Measurements from ENCODE around the gene PSMD5.
A peak's percentile ranks its signal among the peaks of the same experiment; 100 is the strongest.

Gene PSMD5

DNA sequence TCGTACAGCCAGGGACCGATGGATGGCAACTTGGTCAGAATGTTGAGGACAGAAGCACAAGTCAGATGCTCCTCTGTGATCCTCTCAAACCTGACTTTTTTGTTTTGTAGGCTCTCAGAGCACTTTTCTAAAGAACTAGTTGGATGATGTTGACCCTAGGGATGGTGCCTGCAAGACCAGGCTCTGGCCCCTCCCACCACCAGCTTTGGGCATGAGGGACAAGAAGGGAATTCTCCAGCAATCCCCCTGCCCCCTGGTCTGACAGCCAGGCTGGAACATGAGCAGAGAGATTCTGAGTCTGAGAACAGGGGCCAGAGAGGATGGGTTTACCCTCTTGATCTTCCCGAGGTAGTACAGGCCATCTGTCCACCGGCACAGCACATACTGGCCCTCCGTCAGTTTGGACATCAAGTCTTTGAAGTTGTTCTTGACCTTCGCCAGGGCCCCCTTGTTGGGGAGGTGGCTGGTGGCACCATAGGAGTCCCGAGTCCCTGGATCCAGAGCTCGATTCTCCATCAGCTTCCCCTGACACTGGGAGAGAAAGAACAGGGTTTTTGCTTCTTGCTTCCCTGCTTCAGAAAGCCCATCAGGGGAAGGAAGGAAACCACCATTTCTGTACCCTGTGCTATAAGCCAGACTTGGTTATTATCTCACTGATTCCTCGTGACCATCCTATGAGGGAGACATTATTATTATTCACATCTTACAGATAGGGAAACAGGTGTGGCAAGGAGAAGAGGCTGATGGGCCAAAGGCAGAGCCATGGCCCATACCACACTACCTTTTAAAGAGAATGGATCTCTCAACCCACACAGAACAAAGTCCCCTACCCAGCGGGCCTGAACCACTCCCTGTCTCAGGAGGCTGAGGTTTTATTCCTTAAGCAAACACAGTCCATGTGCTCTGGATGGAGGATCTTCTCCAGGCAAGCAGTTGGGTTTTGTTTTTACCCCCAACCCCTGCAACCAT, 31.8 kb upstream of the PSMD5 start:
- DNase-seq = no peak

DNA sequence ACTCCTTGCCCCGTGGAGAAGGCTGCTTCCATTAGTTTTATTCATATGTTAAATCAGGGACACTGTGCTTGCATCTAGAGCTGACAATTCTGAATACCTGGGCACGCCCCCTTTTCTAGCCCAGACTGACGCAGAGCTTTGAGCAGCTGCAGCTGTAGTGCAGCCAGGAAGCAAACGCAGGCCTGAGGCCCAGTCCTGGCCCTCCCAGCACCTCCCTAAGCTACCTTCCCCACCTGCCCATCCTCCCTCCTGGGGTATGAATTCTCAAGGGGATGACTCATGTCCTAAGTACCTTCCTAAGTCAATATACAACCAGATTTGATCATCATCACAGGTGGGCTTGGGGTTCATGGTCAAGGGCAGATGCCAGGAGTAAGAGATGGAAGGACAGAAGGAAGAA, 30.8 kb upstream of the PSMD5 start:
- DNase-seq = no peak

DNA sequence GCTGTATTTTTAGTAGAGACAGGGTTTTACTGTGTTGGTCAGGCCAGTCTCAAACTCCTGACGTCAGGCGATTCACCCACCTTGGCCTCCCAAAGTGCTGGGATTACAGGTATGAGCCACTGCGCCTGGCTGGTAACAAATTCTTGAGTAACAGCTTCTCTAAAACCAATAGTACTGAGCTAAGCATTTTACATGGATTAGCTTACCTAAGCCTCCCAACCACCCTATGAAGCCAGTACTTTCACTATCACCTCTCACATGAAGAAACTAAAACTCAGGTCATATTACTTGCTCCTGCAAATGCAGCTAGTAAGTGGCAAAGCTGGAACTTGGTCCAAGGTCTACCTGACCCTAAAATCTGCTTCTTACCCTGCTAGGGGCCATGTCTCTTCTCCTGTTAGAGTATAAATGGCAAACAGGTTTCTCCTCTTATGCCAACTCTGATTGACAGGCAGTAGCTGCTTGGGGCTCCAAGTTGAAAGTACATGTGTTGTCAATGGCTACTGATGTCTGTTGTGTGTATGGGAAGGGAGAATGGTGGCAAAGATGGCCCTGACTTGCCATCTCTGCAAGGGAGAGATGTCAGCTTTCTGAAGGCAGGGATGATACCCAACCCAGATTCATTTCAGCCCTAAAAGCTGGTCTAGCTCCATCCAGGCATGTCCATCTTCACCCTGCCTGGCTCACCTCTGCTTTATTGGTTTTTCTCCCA, 30.2 kb upstream of the PSMD5 start:
- DNase-seq = no peak

DNA sequence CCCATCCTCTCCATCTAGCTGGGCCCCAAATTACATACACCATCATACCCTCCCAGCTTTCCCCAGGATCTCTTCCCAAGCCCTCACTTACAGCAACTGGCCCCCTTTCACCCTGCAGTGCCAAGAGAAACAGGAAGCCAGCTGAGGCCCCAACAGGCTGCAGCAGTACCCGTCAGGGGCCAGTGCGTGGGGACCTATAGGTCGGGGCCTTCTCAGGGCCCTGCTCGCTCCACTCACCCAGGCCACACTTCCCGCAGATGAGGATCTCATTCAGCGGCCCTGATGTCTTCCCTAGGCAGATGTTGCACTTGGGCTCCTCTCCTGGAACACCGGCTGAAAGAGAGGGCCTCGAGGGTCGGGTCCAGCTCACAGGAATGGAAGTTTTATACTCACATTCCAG, 27.5 kb upstream of the PSMD5 start:
- no peak for DNase-seq

DNA sequence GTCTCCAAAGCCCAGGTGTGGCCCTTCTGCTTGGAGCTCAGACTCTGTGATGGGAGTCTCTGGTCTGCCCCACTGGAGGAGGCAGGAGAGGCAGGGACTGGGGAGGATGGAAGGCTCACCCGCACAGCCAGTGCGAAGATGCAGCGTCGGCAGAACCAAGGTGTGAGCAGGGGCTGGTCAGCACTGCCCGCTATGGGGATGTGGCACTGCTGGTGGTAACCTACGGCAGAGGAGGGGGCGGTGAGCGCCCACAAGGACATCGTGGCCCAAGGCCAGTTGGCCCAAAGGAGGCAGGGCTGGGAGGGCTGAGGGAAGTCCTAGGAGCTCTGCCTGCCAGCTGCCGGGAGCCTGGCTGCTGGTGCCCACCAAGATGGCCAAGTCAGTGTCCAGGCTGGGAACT, 27.0 kb upstream of the PSMD5 start:
- DNase-seq = no peak

DNA sequence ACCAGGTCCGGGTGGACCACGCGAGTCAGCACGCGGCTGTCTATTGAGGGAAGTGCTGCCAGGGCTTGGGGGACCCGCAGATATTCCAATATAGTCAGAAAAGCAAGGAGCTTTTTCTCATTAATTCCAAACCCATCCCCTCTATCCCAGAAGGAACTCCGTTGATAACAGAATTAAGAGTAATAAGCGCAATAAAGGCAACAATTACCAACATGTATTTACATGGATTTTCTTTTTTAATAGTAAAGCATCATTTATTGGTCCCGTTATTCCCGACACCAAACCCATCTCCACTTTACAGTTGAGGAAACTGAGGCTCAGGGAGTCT, 26.6 kb upstream of the PSMD5 start:
- DNase-seq = no peak

DNA sequence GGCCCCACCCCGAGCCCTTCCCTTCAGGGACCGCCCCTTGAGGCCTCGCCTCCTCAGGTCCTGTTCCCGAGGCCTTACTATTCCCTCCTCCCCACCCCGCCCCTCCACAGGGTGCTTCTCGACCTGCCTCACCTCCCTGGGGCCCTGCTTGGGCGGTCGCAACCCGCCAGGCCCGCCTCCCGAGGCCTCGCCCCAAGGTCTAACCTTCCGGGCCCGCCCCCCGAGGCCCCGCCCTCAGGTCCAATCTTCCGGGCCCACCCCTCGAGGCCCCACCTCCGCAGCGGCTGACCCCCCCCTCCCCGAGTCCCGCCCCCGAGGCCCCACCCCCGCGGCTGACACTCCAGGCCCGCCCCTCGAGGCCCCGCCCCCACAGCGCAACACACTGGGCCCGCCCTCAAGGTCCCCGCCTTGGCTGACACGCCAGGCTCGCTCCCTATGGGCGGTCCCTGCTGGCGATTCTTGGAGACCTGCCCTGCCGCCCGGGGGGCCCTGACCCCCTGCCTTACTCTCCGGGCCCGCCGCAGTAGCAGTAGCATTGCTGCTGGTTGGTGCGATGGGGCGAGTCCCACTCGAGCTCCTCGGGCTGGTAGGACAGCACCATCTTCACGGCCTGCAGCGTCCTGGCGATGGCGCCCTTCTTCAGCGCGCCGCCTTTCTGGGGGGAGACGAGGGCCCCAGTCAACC, 26.1 kb upstream of the PSMD5 start:
- DNase-seq = no peak

DNA sequence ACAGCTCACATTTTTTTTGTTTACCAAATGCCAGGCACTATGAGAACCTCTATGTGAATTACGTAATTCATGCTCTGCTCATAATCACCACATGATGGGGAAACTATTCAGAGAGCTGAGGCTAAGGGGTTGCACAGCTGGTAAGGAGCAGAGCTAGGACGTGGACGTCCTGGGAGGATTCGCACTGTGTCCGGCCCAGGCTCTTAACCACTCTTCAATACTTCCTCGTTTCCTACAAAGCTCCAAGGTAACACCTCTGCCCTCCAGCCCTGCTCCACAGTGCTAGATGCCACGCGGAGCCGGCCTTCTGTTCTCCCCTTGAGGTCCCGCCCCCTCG, 25.6 kb upstream of the PSMD5 start:
- no peak for DNase-seq

DNA sequence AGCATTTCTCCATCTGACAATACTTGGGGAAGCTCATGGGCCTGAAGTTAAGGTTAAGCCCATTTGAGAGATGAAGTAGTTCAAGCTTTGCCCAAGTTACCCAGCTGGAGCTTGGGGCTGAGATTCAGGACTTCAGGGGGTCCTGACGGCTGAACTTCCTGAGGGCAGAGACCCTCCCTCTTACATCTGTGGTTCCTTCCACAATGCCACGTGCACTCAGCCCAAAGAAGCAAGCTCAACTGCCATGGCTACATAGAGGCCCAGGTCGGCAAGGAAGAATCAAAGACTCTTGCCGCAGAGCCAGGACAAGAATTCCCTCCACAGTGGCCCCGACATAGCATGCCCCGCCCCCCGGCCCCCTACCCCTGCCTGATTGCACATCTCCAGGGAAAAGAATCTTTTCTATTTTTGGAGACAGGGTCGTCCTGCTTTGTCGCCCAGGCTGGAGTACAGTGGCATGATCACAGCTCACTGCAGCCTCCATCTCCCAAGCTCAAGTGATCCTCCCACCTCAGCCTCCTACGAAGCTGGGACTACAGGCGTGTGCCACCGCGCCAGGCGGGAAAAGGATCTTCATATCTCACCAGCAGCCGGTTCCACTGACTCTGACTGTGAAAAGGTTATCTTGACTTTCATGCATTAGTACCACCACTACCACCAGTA, 25.1 kb upstream of the PSMD5 start:
- no peak for DNase-seq

DNA sequence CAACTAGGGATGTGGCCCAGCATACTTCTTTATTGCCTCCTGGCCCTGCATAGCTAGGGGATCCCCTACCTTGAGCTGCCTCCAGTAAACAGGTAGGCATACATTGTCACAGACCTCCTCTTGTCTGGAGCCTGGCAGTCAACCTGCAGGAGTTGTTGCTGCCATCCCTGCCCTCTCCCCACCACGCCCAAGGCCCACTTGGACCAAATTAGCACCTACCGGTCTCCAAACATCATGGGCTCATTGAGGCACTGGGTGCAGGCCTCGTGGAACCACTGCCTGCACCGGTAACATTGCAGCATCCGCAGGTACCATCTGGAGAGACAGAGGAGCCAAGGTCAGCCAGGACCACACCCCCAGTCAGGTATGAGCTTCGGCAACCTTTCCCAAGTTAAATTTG, 23.9 kb upstream of the PSMD5 start:
- no peak for DNase-seq

DNA sequence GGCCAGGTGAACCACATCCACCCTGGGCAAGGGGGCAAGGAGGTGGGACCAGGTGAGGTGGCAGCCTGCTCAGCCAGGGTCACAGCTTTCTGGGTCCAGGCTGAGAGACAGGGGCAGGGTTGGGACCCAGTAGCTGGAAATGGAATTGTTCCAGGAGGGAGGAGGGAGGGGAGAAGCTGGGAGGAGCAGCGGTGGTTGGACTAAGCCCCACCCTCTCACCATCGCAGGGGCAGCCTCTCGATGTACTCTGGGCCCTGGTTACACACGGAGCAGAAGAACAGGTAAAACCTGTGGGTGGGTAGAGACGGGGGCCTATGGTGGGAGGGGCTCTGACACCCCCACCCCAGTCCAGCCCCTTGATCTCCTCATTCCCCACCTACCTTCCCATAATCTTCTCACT, 23.1 kb upstream of the PSMD5 start:
- DNase-seq = no peak

DNA sequence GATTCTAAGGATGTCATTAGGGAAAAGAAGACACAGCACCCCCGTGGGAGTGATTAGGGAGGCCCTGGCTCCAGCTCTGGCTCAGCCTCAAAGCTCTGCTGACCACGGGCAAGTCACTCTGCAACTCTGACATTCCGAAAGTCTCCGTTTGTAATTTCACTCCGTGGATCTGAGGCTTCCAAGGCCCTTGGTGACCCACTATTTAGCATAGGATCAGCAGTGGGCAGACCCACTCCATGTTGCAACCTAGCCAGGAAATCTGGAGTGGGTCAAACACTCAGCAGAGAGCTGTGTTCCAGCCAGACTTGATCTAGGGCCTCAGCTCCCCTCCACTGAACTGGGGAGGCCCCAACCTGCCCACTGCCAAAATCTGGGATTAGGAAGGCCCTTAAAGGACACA, 22.5 kb upstream of the PSMD5 start:
- no peak for DNase-seq

DNA sequence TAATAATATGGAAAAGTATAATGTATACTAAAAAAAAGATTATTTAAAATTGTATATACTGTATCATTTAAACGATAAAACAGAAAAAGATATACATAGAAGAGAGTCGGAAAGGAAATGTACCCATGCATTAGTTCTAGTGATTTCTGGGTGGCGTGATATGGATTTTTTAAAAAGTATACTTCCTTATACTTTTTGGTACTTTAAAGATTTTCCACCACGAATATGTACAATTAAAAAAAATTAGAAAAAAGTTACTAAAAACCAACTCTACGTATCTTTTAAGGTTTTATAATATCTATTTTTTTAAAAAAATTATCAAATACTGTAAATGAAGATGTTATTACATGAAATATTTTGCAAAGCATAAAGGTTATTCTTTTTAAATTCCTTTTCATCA, 22.0 kb upstream of the PSMD5 start:
- no peak for DNase-seq

DNA sequence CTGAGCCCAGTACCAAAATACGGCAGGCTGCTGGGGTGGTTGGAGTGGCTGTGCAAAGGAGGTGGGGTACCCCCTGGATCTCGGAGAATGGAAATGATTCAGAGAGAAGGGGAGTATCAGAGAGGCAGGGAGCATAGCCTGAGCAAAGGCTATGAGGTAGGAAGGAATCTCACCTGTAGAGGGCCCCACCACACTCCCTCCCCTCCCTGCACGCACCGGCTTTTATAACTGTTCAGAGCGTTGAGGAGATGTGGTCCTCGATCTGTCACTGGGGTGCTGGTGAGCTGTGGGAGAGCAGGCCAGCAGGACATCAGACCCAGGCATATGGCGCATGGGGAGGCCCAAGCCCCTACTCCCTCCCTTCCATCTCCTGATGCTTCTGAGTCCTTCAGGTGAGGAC, 21.1 kb upstream of the PSMD5 start:
- no peak for DNase-seq

DNA sequence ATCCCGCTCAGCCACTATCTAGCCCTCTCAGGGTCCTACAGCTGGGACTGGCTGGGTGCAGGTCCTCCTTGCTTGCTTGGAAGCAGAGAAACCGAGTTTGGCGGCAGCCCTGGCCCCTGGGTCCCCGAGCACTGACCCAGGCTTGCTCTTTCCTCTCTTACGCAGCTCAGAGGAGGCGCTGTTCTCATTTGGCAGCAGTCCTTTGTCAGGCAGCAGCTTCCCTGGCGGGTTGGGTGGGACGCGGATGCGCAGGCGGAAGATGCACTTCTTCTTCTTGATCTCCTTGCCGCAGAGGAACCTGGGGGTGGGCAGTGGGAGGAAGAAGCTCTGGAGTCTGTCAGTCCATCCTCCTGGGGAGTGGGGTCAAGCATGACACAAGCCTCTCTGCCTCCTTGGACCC, 19.7 kb upstream of the PSMD5 start:
- no peak for DNase-seq

DNA sequence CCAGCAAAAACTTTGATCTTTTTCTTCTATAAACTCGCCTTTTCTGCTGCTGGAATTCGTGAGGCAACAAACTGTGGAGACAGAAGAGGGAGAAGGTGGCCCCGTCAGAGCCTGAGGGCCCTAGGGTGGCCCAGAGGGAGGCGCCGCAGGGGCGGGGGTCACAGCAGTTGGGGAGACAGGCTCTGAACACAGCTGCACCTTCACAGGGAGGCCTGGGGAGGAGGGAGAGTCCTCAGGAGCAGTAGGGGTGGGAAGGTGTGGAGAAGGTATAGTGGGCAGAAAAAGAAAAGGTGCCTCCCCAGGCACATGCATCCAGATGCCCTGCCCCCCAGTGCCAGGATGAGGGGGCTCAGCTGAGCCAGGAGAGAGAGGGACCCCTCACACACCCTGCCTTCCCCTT, 19.2 kb upstream of the PSMD5 start:
- no peak for DNase-seq

DNA sequence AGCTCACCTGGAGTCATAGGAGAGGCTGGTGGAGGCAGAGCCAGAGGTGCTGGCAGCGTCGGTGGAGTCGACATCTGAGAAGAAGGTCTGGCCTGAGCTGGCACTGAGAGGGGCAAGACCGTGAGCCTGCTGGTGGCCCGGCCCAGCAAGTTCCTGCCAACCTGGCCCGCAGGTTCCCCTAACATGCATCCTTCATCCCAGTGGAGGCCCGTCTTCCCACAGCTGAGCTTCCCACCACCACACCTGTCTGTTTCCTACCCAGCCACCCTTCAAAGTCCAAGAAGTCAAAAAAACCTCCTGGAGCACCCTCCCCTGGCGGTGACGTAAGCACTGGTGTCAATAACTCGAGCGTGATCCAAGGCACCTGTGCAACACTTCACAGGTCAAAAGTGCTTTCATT, 17.4 kb upstream of the PSMD5 start:
- DNase-seq = no peak

DNA sequence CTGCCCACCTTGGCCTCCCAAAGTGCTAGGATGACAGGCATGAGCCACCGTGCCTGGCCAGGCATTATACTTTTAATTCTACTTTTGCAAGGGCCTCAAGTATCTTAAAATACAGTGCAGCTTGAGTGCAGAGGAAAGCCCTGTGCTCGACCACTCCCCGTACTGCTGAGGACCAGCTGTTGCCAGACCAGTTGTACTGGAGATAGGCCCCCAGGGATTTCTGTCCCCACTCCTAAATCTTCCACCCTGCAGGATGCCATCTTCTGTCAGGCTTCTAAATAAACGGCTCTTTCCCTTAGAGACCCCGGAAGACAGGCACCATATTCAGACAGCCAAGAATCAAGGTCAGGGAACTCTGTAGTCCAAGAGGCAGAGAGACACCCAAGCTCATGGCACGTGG, 16.6 kb upstream of the PSMD5 start:
- no peak for DNase-seq

DNA sequence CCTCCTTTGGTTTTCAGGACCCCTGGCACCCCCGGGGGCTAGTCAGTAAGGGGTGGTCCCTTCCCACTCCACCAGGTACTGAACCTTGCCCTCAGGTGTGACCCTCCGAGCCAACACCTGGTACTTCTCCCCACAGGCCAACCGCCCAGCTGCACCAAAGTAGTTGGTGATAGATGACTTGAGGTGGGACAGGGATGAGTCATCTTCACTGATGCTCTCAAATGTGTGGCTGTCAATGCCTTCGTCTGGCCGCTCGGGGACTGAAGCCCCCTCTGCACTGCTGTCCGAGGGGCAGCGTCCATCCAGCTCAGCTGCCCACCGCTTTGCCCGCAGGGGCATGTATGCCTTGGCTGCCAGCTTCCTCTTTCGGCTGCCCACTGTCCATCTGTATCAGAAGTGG, 15.2 kb upstream of the PSMD5 start:
- no peak for DNase-seq

DNA sequence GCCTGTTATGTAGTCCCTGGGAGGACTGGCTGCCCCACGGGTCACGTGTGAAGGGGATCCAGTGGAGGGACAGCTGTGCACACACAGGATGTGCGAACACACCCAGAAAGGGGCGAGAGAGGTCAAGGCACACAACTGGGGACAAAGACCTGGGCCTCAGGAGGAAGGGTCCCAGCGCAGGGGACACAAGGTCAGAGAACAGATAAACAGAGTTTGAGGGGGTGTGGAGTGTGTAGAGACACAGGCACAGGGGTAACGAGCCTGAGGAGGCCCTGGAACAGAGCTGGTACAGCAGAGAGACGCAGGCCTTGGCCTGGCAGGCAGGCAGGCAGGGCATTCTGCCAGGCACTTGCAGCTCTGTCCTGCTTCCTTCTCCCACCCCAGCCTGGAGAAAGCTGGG, 14.8 kb upstream of the PSMD5 start:
- DNase-seq = no peak

DNA sequence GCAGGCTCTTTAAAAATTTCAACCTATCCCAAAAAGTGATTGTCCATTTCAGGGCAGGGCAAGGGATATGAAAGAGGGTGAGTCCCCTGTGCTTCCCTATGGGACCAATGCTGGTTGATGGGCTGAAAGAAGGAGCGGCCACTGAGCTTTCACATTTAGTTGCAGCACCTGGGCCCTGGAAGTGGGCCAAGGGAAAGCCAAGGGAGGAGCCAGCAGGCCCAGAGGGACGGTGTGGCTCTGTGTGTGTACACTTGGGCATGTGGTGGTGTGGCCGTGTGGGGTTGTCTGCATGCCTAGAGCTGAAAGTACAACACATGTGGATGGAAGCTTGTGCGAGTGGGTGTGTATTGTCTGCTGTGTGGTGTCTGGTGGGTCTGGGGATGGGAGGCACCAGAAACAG, 14.0 kb upstream of the PSMD5 start:
- DNase-seq = peak; percentile 65

DNA sequence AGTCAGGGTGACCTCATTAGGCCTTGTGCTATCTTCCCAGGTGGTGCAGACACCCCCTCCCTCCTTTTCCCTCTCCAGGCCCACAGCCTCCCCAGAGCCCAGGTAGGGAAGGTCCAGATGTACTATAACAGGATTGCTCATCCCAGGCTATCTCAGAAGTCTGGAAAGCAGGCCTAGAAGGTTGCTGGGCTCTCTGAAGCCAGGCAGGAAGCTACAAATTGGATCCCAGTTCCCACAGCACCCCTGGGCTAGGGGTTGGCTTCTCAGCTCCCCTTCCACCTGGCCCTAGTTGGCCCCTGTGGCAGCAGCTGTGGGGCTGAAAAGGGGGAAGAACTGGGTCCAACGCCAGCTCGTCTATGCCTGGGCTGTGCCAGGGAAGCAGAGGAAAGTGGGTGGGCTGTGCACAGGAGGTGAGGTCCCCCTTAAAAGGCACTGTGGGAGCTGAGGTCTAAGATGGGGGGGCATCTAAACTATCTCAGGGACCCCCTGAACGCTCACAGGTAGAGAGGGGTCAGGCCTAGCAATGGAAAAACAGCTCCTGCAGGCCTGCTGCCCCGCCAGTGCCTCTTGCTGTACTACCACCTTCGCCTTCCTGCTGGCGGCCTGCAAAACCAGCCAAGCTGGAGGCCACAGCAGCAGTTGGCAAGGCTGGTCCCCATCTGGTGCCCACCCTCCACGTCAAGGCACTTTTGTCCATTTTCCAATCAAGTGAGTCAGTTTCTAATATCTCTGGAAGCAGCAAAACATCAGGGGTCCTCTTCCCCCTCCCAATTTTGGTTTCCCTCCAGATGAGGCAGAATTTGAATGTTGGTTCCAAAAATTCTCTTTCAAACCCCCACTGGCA, 13.3 kb upstream of the PSMD5 start:
- DNase-seq = peak; percentile 87

Measured in NCI-H446 treated with DMSO at 0.1 percent for 48 hours (cell line).